ENCODE results near the gene AIFM3. TPM values are rescaled to one million over a fixed set of nuclear protein-coding genes. Genes with fewer than 3 reads are reported as not detected.

The AIFM3 gene
- total and polyA plus RNA-seq, 2 donors (not counting 3 experiments of a cell fraction or from before 2014, with no cell fraction given): 0.15 TPM; not detected in 1

DNA sequence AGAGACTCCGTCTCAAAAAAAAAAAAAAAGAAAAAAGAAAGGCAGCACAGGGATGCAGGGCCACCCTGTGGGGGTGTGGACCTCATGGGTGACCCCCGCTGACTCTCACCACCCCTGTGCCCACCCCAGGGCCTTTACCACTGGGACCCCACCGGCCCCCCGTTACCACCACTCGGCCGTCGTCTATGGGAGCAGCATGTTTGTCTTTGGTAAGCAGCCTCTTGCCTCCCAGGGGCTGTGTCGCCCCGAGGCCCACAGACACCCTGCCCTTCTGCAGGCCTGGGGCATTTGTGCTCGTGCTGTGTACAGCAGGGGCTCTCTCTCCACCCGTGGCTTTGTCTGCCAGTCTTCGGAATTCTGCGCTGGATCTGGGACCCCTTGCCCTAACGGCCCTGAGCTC is 20.3 kb downstream of the AIFM3 start:
- CTCF ChIA-PET: no interaction called here
- Histone ChIP-seq H3K27ac (ENCODE audit: insufficient read depth, low read depth, low read length) (no peak overlapping the region), H2AFZ (ENCODE audit: low read depth, low read length) (no peak overlapping the region), H3K9ac (replicated peaks; ENCODE audit: extremely low read depth, insufficient read depth, low read length) (no peak overlapping the region), H3K9me3 (replicated peaks; ENCODE audit: control insufficient read depth, insufficient read depth, low read length) (no peaks in the 10 kb centered on the region), H3K36me3 (ENCODE audit: control insufficient read depth in 2 of 2, extremely low read depth in 1 of 2, insufficient read depth in 2 of 2, low read length in 2 of 2) (peaks cover 3 to 29% of the 10 kb centered on the region in 2 experiments), H3K9me1 (replicated peaks; ENCODE audit: control insufficient read depth, extremely low read depth, insufficient read depth, low read length) (no peaks in the 10 kb centered on the region), H3K4me1 (ENCODE audit: control insufficient read depth, extremely low read depth, insufficient read depth, low read length) (peaks cover 5% of the 10 kb centered on the region), H3K4me3 (replicated peaks in 1 of 3; ENCODE audit: insufficient read depth in 1 of 3, low read depth in 1 of 3, low read length in 3 of 3) (no peak overlapping the region), H4K20me1 (replicated peaks; ENCODE audit: control insufficient read depth, extremely low read depth, insufficient read depth, low read length) (no peaks in the 10 kb centered on the region), H3K79me2 (ENCODE audit: control insufficient read depth, insufficient read depth, low read length) (peaks cover 16% of the 10 kb centered on the region), H3K4me2 (ENCODE audit: insufficient read depth, low read length) (no peak overlapping the region), H3K27me3 (ENCODE audit: control insufficient read depth in 2 of 2, insufficient read depth in 2 of 2, low read length in 2 of 2) (no peaks in the 10 kb centered on the region)
- FAIRE-seq (no peak), DNase-seq (ENCODE audit: low read depth, low spot score) (no peak)
- intact Hi-C loops (cut with micrococcal nuclease): no loop called here
- TF ChIP-seq CTCF (IDR thresholded peaks at IDR 0.05; ENCODE audit: extremely low read depth in 1 of 2, insufficient read depth in 1 of 2, low read depth in 1 of 2, low read length in 2 of 2) (no peak), MAX (IDR thresholded peaks at IDR 0.05; ENCODE audit: insufficient read depth, insufficient read length) (no peak), MYC (IDR thresholded peaks at IDR 0.05; ENCODE audit: low read depth, low read length) (no peak), POLR2AphosphoS5 (IDR thresholded peaks at IDR 0.05; ENCODE audit: insufficient read depth, low read depth, low read length) (no peak), GATA2 (IDR thresholded peaks at IDR 0.05; ENCODE audit: insufficient read depth, insufficient read length, low read depth, low read length) (no peak), FOS (IDR thresholded peaks at IDR 0.05; ENCODE audit: borderline replicate concordance, insufficient read depth, low read length) (no peak), JUN (IDR thresholded peaks at IDR 0.05; ENCODE audit: borderline replicate concordance, insufficient read depth, insufficient read length, low read depth) (no peak), POLR2A (IDR thresholded peaks at IDR 0.05; ENCODE audit: low read depth, low read length) (no peak), EZH2 (IDR thresholded peaks at IDR 0.05; ENCODE audit: borderline replicate concordance, low read depth, low read length, severe bottlenecking) (no peak)
- POLR2A ChIA-PET: no interaction called here
- dilution Hi-C loops (cut with MboI; ENCODE audit: extremely low pct_ligation_motif_present, low sequenced_read_pairs): no loop called here
- no TSS peak for BruUV-seq (replicated peaks)

All from endothelial cell of umbilical vein (primary cell).